ENCODE measurements around the gene CAPN8.
"Not testable (repeated sequence)": the region's sequence is repeated elsewhere in the genome, so short reads cannot be mapped to it uniquely, and the experiment has no call there.

The CAPN8 gene

DNA sequence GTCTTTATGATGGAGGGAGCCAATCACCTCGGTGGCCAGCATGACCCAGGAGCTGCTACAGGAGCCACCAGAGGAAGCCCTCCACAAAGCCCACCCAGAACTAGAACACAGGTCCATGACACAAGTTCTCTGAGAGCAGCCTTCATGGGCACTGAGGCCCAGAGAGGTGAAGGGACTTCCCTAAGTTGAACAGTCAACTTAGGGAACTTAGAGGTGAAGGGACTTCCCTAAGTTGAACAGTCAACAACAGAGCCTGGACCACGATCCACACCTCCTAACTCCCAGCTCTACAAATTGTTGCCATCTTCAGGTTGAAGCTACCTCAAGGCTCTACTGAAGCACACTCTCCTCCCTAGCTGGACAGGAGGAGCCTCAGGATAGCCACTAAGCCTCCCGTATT, 139.5 kb downstream of the CAPN8 start:
- no peak for DNase-seq (ENCODE audit: low read depth in 2 of 2)

DNA sequence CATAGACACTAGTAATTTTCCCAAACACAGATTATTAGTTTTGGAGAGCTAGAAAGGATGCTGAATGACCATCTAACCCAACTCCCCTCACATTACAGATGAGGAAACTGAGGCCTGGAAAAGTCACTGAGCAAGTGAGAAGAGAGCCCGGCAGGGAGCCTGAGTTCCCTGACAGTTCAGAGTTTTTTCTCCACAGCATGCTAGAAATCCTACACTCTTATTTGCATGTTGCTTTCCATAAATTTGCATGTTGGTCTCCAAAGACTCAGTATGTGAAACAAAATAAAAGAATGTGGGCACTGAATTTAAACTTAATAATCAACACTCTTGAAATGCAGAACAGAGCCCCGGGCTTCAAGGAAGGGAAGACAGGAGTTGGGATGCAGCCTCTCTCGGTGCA, 140.0 kb downstream of the CAPN8 start:
- DNase-seq (ENCODE audit: low read depth in 2 of 2): no peak

DNA sequence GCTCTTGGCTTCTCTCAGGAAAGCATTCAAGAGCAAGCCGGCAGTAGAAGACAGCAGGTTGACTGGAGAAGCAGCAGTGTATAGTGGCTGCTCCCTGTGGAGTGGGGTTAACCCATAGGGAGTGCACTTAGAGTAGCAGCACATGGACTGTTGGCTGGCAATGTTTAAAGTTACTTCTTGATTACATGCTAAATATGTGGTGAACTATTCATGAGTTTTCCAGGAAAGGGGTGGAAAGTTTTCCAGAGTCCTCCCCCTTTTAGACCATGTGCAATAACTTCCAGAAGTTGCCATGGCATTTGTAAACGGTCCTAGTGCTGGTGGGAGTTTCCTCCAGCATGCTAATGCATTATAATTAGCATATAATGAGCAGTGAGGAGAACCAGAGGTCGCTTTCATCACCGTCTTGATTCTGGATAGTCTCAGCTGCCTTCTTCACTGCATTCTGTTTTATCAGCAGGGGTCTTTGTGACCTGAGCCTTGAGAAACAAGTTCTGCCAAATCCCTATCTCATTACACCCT, 140.5 kb downstream of the CAPN8 start:
- no peak for DNase-seq (ENCODE audit: low read depth in 2 of 2)

DNA sequence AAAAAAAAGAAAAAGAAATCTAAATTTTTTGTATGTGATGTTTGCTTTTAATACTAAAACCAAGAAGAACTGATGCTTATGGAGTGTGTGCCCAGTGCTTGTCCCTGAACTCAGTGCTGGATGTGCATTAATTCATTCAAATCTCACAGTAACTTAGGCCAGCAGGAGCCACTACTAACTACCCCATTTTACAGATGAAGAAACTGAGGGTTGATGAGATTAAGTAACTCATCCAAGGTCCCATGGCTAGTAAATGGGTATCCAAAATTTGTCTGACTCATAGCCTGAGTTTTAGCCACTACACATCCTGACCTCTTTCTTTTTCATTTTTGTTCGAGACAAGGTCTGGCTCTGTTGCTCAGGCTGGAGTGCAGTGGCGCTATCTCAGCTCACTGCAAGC, 144.4 kb downstream of the CAPN8 start:
- no peak for DNase-seq (ENCODE audit: low read depth in 2 of 2)

DNA sequence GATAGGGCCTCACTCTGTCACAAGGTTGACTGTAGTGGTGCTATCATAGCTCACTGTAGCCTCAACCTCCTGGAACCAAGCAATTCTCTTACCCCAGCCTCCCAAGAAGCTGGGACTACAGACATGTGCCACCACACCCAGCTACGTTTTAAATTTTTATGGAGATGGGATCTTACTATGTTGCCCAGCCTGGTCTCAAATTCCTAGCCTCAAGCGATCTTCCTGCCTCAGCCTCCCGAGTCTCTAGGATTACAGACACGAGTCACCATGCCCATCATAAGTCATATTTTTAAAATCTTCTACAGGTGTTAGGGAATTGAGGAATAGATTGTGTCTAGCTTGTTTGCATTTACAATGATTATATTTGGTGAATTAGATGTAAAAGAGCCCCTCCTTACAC, 145.3 kb downstream of the CAPN8 start:
- DNase-seq (ENCODE audit: low read depth in 2 of 2): no peak

DNA sequence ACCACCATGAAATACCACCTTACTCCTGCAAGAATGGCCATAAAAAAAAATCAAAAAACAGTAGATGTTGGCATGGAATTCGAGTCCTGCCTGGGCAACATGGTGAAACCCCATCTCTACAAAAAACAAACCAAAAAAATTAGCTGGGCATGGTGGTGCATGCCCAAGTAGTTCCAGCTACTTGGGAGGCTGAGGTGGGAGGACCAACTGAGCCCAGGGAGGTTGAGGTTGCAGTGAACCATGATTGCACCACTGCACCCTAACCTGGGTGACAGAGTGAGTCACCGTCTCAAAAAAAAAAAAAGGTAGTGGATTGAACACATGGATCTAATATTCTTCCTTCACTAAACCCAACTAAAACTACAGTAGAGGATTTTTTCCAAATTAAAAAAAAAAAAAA, 146.4 kb downstream of the CAPN8 start:
- no peak for DNase-seq (ENCODE audit: low read depth in 2 of 2)

DNA sequence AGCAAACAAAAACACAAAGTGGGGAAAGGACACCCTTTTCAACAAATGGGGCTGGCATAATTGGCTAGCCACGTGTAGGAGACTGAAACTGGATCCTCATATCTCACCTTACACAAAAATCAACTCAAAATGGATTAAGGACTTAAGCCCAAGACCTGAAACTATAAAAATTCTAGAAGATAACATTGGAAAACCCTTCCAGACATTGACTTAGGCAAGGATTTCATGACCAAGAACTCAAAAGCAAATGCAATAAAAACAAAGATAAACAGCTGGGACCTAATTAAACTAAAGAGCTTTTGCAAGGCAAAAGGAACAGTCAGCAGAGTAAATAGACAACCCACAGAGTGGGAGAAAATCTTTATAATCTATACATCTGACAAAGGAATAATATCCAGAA, 146.9 kb downstream of the CAPN8 start:
- not testable (repeated sequence) for DNase-seq (ENCODE audit: low read depth in 2 of 2)

DNA sequence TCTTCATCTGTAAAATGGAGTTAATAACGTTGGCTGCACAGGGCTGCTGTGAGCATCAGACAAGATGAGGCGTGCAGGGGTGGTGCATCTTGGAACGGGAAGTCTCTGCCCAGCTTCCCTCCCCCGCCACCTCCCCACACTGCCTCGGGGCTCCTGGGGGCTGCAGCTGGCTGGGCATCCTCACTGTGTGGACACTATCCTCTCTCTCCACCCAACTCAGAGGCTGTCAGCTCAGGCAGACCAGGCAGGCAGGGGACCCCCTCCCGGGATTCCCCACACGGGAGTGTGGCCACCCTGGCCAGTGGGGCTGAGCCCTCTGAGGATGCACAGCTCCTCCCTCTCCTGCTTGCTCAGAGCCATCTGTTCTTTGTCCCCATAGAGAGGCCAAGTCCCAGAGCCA, 149.6 kb downstream of the CAPN8 start:
- DNase-seq (ENCODE audit: low read depth in 2 of 2): no peak

DNA sequence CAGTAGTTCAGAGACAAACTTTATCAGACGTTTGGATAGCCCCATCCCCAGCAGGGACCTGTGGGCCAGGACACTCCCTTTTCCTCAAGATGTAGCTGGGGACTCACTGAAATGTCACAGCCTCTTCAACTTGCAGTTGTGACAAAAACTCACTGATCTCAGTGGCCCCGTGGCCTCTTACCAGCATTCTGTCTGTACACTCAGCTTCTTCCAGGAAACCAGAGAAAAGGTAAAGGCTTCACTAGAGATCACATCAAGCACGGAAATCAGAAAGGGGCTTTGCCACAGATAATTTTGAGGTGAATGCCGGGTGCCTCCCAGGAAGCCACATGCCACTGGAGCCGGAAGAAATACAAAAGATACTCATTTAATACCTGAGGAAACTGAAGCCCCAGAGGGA, 150.1 kb downstream of the CAPN8 start:
- DNase-seq (ENCODE audit: low read depth in 2 of 2): no peak

DNA sequence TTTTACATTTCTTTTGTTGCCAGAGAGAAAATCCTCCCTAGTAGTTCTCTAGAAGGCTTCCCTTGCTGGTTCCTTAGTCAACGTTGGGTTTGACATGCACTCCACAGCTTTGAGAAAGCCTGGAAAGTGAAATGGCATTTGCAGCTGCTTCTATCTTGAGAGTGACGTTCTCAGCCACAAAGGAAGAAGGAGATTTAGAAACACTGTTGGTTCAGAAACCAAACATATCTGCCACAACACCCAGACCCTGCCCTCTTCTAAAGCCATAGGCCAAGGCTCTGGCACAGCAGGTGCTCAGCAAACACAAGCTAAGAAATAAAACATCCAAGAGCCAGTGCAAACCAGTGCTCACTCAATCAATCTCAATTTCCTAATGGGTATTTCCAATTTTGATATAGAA, 150.9 kb downstream of the CAPN8 start:
- DNase-seq (ENCODE audit: low read depth in 2 of 2): no peak

DNA sequence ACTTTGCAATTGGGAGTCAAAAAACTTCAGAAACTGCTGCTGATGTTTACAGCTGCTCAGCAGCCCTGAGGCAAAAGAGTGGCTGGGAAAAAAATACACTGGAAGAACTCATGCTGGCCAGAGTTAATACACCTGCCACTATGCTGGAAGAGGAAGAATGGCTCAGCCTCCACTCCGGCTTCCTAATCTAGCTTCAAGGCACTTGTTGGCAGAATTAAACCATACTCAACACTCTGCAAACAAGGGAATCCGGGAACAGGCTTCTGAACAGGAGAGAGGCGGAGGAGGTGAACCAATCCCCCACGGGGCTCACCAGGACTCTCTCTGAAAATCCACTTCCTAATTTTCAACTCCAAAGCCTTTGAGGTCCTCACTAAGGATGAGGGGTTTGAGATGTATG, 152.2 kb downstream of the CAPN8 start:
- DNase-seq (ENCODE audit: low read depth in 2 of 2): no peak

DNA sequence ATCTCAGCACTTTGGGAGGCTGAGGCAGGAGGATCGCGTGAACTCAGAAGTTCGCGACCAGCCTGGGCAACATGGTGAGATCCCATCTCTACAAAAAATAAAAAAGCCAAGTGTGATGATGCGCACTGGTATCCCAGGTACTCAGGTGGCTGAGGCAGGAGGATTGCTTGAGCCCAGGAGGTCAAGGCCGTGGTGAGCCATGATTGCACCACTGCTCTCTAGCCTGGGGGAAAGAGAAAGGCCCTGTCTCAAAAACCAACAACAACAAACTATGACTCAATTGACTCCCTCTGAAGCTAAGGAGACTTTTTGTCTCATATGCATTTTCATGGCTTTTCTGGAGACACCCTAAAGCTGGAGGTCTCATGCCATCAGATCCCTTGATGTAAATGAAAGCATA, 153.4 kb downstream of the CAPN8 start:
- no peak for DNase-seq (ENCODE audit: low read depth in 2 of 2)

DNA sequence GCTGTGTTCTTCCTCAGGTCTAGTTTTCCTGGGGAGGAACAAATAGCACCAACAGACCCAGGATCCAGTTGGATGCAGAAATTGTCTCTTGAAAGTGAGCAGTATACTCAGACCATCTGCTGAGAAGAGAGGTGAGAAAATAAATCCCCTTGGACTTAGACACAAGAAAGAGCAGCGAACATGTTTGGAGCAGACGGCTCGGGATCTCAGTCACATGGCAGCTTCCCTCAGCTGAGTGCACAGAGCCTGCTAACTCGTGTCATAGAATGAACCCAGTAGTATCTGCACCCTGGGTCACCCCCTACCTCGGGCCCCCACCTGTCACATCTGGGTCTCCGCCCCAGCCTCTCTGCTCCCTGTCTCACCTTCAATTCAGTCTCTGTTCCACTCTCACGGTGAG, 156.7 kb downstream of the CAPN8 start:
- DNase-seq (ENCODE audit: low read depth in 2 of 2): no peak

DNA sequence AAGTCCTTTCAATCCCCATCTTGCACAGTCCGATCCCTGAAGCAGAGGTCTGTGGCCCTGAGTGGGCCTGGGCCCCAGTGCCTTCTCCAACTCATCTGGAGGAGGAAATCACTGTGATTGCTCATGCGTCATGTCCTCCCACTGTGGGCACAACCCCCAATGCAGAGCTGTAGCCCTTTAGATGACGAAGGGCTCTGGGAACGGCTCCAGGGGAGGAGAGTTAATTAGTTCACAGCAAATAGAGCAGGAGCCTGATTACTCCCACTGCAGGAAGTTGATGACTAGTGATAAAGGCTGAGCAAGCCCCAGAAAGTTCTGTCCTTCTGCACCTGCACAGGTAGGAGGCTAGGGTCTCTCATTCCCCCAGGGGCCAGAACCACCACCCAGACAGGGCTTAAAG, 160.8 kb downstream of the CAPN8 start:
- peak; percentile 77 to 82 for DNase-seq (ENCODE audit: low read depth in 2 of 2)

DNA sequence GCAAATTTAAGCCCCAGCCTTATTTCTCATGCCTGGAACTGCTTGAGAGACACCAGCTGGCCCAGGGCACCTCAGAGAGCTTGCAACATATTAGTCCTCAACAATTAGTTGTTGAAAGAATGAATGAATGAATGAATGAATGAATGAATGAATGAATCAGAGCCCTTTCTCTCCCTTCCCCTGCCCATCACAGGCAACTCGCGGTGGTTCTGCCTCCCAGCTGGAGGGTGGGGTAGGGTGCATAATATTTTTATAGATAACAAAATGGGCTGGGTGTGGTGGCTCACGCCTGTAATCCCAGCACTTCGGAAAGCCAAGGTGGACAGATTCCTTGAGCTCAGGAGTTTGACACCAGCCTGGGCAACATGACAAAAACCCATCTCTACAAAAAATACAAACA, 162.2 kb downstream of the CAPN8 start:
- no peak for DNase-seq (ENCODE audit: low read depth in 2 of 2)

DNA sequence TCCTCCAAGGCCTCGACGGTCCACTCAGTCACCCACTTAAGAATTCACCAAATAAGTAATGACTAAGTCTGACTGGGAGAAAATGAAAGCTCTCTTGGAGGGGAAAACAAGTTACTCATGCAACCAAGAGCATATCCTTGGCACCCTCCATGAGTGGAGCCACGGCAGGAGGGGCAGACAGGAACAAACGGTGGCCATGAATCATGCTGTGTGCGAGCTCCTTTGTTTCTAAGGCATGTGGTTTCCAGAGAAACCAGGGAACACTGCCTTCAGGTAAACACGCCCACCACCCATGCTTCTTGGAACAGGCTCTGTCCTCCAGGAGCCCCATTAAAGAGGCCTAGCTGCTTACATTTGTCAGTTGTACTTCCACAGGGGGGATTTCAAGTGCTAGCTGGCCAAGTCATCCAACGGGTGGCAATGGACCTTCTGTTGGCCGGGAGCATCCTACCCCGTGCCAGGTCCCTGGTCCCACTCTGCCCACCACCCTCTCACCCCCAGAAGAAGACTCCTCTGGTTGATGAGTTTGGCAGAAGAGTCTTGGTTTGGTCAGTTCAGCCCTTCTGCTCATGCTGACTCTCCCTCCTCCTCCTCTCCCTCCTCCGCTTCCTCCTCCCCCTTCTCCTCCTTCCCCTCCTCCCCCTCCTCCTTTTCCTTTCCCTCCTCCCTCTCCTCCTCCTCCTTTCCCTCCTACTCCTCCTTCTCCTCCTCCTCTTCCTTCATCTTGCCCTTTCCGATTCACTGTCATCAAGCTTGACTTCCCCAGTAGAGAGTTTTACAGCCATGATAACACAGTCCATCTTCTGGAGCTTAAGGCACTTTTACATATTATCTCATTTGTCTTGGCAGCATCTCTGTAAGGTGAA, 164.7 kb downstream of the CAPN8 start:
- peak; percentile 38 to 49 for DNase-seq (ENCODE audit: low read depth in 2 of 2)

DNA sequence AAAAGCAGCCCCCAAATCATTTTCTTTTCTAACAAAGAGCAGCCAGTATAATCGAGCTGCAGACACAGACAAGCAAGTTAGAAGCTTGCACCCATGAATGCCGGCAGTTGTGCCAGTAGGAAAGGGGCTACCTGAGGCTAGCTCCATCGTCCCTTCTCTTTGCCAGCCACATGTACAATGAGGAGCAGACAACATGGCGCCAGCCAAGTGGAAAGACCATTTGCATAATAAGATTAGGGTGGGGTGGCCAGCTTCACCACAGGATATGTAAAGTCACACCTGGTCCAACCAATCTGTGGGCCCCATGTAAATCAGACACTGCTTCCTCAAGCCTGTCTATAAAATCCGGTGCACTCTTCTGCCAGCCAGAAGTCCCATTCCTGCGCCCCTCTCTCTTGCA, 168.6 kb downstream of the CAPN8 start:
- DNase-seq (ENCODE audit: low read depth in 2 of 2): no peak

DNA sequence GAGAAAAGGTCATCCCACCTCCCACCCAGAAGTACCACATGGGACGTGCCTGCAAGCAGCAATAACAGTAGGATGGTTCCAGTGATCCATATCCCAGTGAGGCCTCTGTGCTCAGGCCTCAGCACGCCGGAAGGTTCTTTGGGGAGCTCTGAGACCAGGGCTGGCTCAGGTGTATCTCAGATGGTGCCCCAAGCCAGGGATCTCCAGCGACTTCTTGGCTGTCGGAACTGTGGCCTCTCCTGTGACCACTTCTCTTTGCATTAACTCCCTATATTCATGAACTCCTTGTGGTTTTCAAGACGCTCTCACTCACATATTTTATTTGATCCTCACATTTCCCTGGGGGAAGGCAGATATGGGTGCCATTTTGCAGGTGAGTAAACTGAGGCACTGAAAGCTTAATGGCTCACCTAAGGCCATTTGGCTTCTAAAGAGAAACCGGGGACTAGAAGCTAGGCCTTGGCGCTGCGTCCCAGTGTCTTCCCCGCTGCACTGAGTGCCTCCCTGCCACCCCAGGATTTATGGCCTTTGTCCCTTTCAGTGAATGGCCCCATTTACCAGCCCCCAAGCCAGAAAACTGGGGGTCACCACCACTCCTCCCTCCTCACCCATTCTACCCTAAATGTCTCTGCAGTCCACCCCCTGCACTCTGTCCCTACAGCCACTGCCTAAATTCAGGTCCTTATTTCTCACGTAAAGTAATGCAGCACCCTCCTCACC, 170.4 kb downstream of the CAPN8 start:
- DNase-seq (ENCODE audit: low read depth in 2 of 2): no peak

DNA sequence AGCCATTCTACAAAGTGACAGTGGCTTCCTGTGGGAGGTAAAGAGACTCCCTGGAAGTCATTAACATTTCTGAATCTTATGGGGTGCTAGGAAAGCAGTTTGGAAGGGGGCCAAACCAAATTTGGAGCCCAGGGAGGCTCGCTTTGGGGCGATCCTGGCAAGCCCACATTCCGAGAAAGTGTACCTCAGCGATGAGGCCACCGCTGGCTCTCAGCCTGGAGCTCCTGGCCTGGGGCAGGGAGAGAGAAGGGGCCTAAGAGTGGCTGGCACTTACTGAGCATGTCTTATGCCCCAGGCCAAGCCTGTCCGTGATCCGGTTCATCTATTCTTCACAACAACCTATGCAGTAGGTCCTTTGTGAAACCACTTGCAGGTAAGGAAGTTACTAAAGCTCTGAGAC, 173.5 kb downstream of the CAPN8 start:
- peak in 1 of 2 experiments; percentile 16 for DNase-seq (ENCODE audit: low read depth in 2 of 2)

Data from fibroblast of skin of left quadriceps (primary cell).